DND-41 (cell line): ENCODE measurements around the gene NME3.

Source experiments
- ATAC-seq: fragments of 200-7000 bp; cut with Tn5 transposase; 3 replicates; pipeline ENCODE4 v1.9.1; 2021; ENCODE audit warnings: low read depth; ENCODE audit not compliant: insufficient read depth
- DNase-seq: peaks from one replicate; pipeline ENCODE4 v3.0.0-alpha.2; 2020
- H2AFZ ChIP-seq: 2 replicates; pipeline ENCODE4 v1.6.0; 2012; ENCODE audit warnings: low read depth, low read length
- H3K27ac ChIP-seq: 2 replicates; pipeline ENCODE4 v1.5.1; 2012; ENCODE audit warnings: low read length, inconsistent platforms
- H3K27me3 ChIP-seq: fragments of 200-600 bp; sonication (generic); 2 replicates; pipeline ENCODE4 v1.6.0; 2012; ENCODE audit warnings: low read length, mild to moderate bottlenecking, inconsistent platforms; ENCODE audit not compliant: insufficient read depth, poor library complexity
- H3K36me3 ChIP-seq: 2 replicates; pipeline ENCODE4 v1.5.1; 2012; ENCODE audit warnings: low read length, inconsistent platforms; ENCODE audit not compliant: insufficient read depth
- H3K4me1 ChIP-seq: 2 replicates; pipeline ENCODE4 v1.5.1; 2012; ENCODE audit warnings: mild to moderate bottlenecking, low read length; ENCODE audit not compliant: insufficient read depth
- H3K4me2 ChIP-seq: 2 replicates; pipeline ENCODE4 v1.6.0; 2012; ENCODE audit warnings: mild to moderate bottlenecking, moderate library complexity, low read length, inconsistent platforms; ENCODE audit not compliant: insufficient read depth
- H3K4me3 ChIP-seq, 2 experiments: fragments of 200-600 bp in 1 of 2; shearing (Covaris generic) in 1 of 2; 2 replicates each; pipeline ENCODE4 v1.5.1; 2012 to 2016; ENCODE audit warnings: inconsistent platforms in 2 of 2, low read length in 2 of 2, mild to moderate bottlenecking in 2 of 2, low read depth in 1 of 2, moderate library complexity in 1 of 2
- H3K79me2 ChIP-seq: 2 replicates; pipeline ENCODE4 v1.6.0; 2012; ENCODE audit warnings: low read length, inconsistent platforms; ENCODE audit not compliant: insufficient read depth
- H3K9ac ChIP-seq: 2 replicates; pipeline ENCODE4 v1.6.0; 2012; ENCODE audit warnings: low read depth, mild to moderate bottlenecking, inconsistent platforms, low read length, moderate library complexity
- H3K9me3 ChIP-seq: 2 replicates; pipeline ENCODE4 v1.5.1; 2012; ENCODE audit warnings: low read length, moderate library complexity, mild to moderate bottlenecking, inconsistent platforms; ENCODE audit not compliant: insufficient read depth, severe bottlenecking
- H4K20me1 ChIP-seq: 2 replicates; pipeline ENCODE4 v1.6.0; 2012; ENCODE audit warnings: low read length; ENCODE audit not compliant: insufficient read depth
- CTCF ChIP-seq: IDR thresholded peaks from 2 replicates; pipeline ENCODE4 v1.5.1; 2012; ENCODE audit warnings: borderline replicate concordance, low read length, moderate library complexity, mild to moderate bottlenecking; ENCODE audit not compliant: poor library complexity, severe bottlenecking; ENCODE audit errors: extremely low read depth
- EZH2 ChIP-seq: IDR thresholded peaks from 3 replicates; pipeline ENCODE4 v1.6.1; 2012; ENCODE audit warnings: borderline replicate concordance, low read depth, mild to moderate bottlenecking, moderate library complexity, low read length, inconsistent platforms; ENCODE audit not compliant: severe bottlenecking

NME3 gene

GRCh38 chr16:1731073-1731472, 40.3 kb downstream of the NME3 start:
- H3K79me2 ChIP-seq = peaks cover 6% of the 10 kb centered on the region
- H3K27me3 ChIP-seq = no peaks in the 10 kb centered on the region
- H3K4me2 ChIP-seq = no peak overlapping the region
- no peak overlapping the region for H3K9ac ChIP-seq
- H3K4me3 ChIP-seq = no peak overlapping the region
- H2AFZ ChIP-seq = no peak overlapping the region
- no peak for DNase-seq
- H4K20me1 ChIP-seq = peaks cover 20% of the 10 kb centered on the region
- TF ChIP-seq EZH2 = no peak
- TF ChIP-seq CTCF = no peak
- H3K9me3 ChIP-seq = peaks cover 11% of the 10 kb centered on the region
- ATAC-seq = no peak
- H3K36me3 ChIP-seq = peaks cover 79% of the 10 kb centered on the region
- H3K27ac ChIP-seq = no peak overlapping the region
- H3K4me1 ChIP-seq = no peaks in the 10 kb centered on the region

DNA sequence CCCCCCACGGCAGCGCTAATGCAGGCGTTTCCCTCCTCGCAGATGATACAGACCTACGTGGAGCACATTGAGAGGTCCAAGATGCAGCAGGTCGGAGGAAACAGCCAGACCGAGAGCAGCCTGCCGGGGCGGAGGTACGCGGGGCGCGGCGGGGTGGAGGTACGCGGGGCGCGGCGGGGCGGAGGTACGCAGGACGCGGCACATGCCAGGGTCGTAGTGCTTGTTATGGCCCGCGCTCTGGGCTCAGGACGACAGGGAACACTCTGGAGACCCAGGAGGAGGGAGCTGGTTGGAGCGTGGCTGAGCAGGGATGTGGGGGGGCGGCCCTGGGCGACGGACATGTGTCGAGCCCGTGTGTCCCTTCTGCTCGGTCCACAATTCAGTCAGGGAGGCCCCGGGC, 41.9 kb downstream of the NME3 start:
- peaks cover 72% of the 10 kb centered on the region for H3K36me3 ChIP-seq
- no peaks in the 10 kb centered on the region for H3K9me3 ChIP-seq
- peaks cover 22% of the 10 kb centered on the region for H4K20me1 ChIP-seq
- no peak overlapping the region for H3K4me2 ChIP-seq
- no peak overlapping the region for H3K9ac ChIP-seq
- H3K79me2 ChIP-seq = peaks cover 9% of the 10 kb centered on the region
- no peak for ATAC-seq
- TF ChIP-seq CTCF = no peak
- no peak for TF ChIP-seq EZH2
- H3K27me3 ChIP-seq = no peaks in the 10 kb centered on the region
- no peak overlapping the region for H2AFZ ChIP-seq
- no peaks in the 10 kb centered on the region for H3K4me1 ChIP-seq
- H3K4me3 ChIP-seq = no peak overlapping the region
- no peak overlapping the region for H3K27ac ChIP-seq
- DNase-seq = no peak

DNA sequence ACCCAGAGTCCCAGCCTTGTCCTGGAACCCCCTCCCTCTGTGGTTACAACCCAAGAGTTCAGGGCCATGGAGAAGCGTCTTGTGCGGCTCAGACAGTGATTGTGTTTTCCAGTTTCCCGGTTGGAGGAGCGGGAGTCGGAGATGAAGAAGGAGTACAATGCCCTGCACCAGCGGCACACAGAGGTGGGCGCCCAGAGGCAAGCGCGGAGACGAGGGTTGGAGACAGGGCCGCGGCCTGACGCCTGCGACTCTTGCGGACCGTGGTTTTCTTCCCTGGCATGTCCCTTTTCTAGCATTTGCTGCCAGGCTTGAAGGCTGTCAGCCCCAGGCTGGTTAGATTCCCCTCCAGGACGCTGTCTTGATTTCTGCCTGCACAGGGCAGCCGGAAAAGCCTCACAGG, 42.3 kb downstream of the NME3 start:
- Histone ChIP-seq H3K4me1 (no peaks in the 10 kb centered on the region), H3K27me3 (no peaks in the 10 kb centered on the region), H3K9me3 (no peaks in the 10 kb centered on the region), H3K36me3 (peaks cover 72% of the 10 kb centered on the region), H2AFZ (no peak overlapping the region), H3K27ac (no peak overlapping the region), H3K4me2 (no peak overlapping the region), H3K79me2 (peaks cover 13% of the 10 kb centered on the region), H3K9ac (no peak overlapping the region), H4K20me1 (peaks cover 26% of the 10 kb centered on the region), H3K4me3 (no peak overlapping the region)
- DNase-seq (no peak), ATAC-seq (no peak)
- TF ChIP-seq EZH2 (no peak), CTCF (no peak)
